Measurements from ENCODE around the gene RASA2. TPM values are rescaled to one million over a fixed set of nuclear protein-coding genes. Genes with fewer than 3 reads are reported as not detected.

The RASA2 gene
- polyA plus RNA-seq, 1 donor from 2014 or later: 37.5 TPM

GRCh38 chr3:141661229-141662196 is 174.7 kb downstream of the RASA2 start:
- H3K9ac ChIP-seq (ENCODE audit: low read length): no peak overlapping the region
- H3K9me3 ChIP-seq (ENCODE audit: low read length): no peaks in the 10 kb centered on the region
- H4K20me1 ChIP-seq (ENCODE audit: insufficient read depth): no peaks in the 10 kb centered on the region
- H3K4me2 ChIP-seq (ENCODE audit: low read length): no peak overlapping the region
- H3K79me2 ChIP-seq (replicated peaks; ENCODE audit: insufficient read depth, low read length): no peaks in the 10 kb centered on the region
- H2AFZ ChIP-seq (ENCODE audit: low read depth, low read length): no peak overlapping the region
- no peak overlapping the region for H3K4me3 ChIP-seq (ENCODE audit: low read length)
- peaks cover 32% of the 10 kb centered on the region for H3K27me3 ChIP-seq (ENCODE audit: insufficient read depth, low read depth, low read length)
- no peaks in the 10 kb centered on the region for H3F3A ChIP-seq (ENCODE audit: insufficient read depth, low read length, poor library complexity, severe bottlenecking)
- no peak overlapping the region for H3K27ac ChIP-seq (ENCODE audit: low read length)
- H3K9me2 ChIP-seq (ENCODE audit: insufficient read depth, low read length): no peaks in the 10 kb centered on the region
- H3K36me3 ChIP-seq (ENCODE audit: insufficient read depth, low read length): no peaks in the 10 kb centered on the region
- no peak for TF ChIP-seq EP300 (conservative IDR thresholded peaks at IDR 0.05; ENCODE audit: poor library complexity, severe bottlenecking)
- TF ChIP-seq SMC3 (conservative IDR thresholded peaks at IDR 0.05; ENCODE audit: poor library complexity): no peak

DNA sequence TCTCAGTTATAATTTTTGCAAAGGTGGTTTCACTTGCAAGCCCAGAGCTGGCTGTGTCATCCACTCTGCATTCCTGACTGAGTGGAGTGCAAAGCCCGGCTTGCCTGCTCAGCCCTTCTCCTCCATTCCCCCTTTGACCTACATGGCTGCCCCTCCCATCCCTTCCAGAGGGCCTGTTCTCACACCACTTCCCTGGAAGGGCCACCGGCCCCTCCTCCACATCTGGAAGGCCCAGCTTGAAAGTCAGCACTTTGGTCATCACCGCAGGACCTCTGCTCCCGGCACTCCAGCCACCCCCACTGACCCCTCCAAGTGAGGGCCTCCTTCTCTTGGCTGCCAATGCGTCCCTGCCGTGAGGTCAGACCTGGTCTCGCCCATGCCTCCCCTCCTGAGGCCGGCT is 177.2 kb downstream of the RASA2 start:
- no peaks in the 10 kb centered on the region for H4K20me1 ChIP-seq (ENCODE audit: insufficient read depth)
- H2AFZ ChIP-seq (ENCODE audit: low read depth, low read length): no peak overlapping the region
- no peaks in the 10 kb centered on the region for H3K79me2 ChIP-seq (replicated peaks; ENCODE audit: insufficient read depth, low read length)
- no peaks in the 10 kb centered on the region for H3K9me2 ChIP-seq (ENCODE audit: insufficient read depth, low read length)
- TF ChIP-seq SMC3 (conservative IDR thresholded peaks at IDR 0.05; ENCODE audit: poor library complexity) (no peak), EP300 (conservative IDR thresholded peaks at IDR 0.05; ENCODE audit: poor library complexity, severe bottlenecking) (no peak), MXI1 (conservative IDR thresholded peaks at IDR 0.05; ENCODE audit: poor library complexity, severe bottlenecking) (no peak), REST (IDR thresholded peaks at IDR 0.05; ENCODE audit: borderline replicate concordance) (no peak), EZH2 (IDR thresholded peaks at IDR 0.05; ENCODE audit: borderline replicate concordance, insufficient read depth, low read length, poor library complexity, severe bottlenecking) (no peak), POLR2AphosphoS5 (IDR thresholded peaks at IDR 0.05) (no peak), RAD21 (conservative IDR thresholded peaks at IDR 0.05) (no peak), TAF1 (IDR thresholded peaks at IDR 0.05; ENCODE audit: low read depth) (no peak)
- TF ChIP-seq, protein P1, sequence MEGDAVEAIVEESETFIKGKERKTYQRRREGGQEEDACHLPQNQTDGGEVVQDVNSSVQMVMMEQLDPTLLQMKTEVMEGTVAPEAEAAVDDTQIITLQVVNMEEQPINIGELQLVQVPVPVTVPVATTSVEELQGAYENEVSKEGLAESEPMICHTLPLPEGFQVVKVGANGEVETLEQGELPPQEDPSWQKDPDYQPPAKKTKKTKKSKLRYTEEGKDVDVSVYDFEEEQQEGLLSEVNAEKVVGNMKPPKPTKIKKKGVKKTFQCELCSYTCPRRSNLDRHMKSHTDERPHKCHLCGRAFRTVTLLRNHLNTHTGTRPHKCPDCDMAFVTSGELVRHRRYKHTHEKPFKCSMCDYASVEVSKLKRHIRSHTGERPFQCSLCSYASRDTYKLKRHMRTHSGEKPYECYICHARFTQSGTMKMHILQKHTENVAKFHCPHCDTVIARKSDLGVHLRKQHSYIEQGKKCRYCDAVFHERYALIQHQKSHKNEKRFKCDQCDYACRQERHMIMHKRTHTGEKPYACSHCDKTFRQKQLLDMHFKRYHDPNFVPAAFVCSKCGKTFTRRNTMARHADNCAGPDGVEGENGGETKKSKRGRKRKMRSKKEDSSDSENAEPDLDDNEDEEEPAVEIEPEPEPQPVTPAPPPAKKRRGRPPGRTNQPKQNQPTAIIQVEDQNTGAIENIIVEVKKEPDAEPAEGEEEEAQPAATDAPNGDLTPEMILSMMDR (IDR thresholded peaks at IDR 0.05; ENCODE audit: poor library complexity, severe bottlenecking): no peak
- H3K36me3 ChIP-seq (ENCODE audit: insufficient read depth, low read length): no peaks in the 10 kb centered on the region
- H3K4me2 ChIP-seq (ENCODE audit: low read length): no peak overlapping the region
- H3F3A ChIP-seq (ENCODE audit: insufficient read depth, low read length, poor library complexity, severe bottlenecking): no peaks in the 10 kb centered on the region
- H3K27me3 ChIP-seq (ENCODE audit: insufficient read depth, low read depth, low read length): peaks cover 18% of the 10 kb centered on the region
- H3K27ac ChIP-seq (ENCODE audit: low read length): no peak overlapping the region
- H3K4me3 ChIP-seq (ENCODE audit: low read length): no peak overlapping the region
- no peaks in the 10 kb centered on the region for H3K9me3 ChIP-seq (ENCODE audit: low read length)
- H3K9ac ChIP-seq (ENCODE audit: low read length): no peak overlapping the region

Other genes starting within 250 kb of the RASA2 start
- 14.8 and 18.7 TPM in 2 replicates for gene ZBTB38, start 118.5 kb upstream of the RASA2 start, polyA plus RNA-seq